Astrocyte (in vitro differentiated cells and primary cell): Measurements from ENCODE around the gene MASP1.

Experiments
- CTCF ChIP-seq: IDR thresholded peaks from 2 replicates; pipeline ENCODE4 v1.5.1; 2011; ENCODE audit warnings: low read depth, mild to moderate bottlenecking, inconsistent platforms, low read length, moderate library complexity; ENCODE audit not compliant: insufficient read depth
- EZH2 ChIP-seq: IDR thresholded peaks from 2 replicates; pipeline ENCODE4 v1.6.1; 2012; ENCODE audit warnings: mild to moderate bottlenecking, low read length, inconsistent platforms; ENCODE audit not compliant: insufficient read depth

GRCh38 chr3:187242435-187242834 is 49.1 kb downstream of the MASP1 start:
- TF ChIP-seq CTCF (no peak), EZH2 (no peak)
